ENCODE results near the gene RAB3C.

GRCh38 chr5:58905944-58906343 lies 323.1 kb downstream of the RAB3C start:
- TF ChIP-seq POLR2AphosphoS5 (IDR thresholded peaks at IDR 0.05; ENCODE audit: low read depth, low read length) (no peak), POLR2A (IDR thresholded peaks at IDR 0.05; ENCODE audit: low read depth, low read length) (no peak), TAF1 (IDR thresholded peaks at IDR 0.05; ENCODE audit: borderline replicate concordance, low read depth, low read length) (no peak)
